ENCODE data around the gene ZBTB14. TPM values are rescaled to one million over a fixed set of nuclear protein-coding genes. Genes with fewer than 3 reads are reported as not detected.

The ZBTB14 gene
- total RNA-seq, 1 experiment from 2014 or later: 8.2 TPM

DNA sequence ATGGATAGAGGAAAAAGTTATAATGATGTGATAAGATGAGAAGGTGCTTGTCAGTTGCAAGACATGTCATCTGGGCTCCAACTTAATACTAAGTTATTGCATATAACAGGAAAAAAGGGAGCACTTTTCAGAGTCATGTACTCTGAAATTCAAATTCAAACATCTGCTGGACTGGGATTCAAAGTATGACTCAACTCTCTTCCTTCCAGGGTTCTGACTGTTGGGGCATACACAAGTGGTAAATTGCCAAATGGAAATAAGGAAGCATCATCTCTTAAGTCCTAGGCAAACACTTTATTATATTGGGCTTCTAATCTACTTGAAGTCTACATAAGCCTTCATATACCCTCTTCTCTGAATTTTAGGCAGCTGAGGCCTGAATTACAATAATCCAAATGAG is 44.9 kb downstream of the ZBTB14 start:
- CTCF ChIA-PET: no interaction called here
- no TSS peak for BruUV-seq (replicated peaks)
- no peak for ATAC-seq

More for the DNA sequence above, 44.9 kb downstream of the ZBTB14 start:
- Histone ChIP-seq H3K9ac (ENCODE audit: low read length) (no peak overlapping the region), H4K20me1 (ENCODE audit: insufficient read depth) (no peaks in the 10 kb centered on the region; the same call in 1 of the 2 replicates), H3K36me3 (ENCODE audit: control insufficient read depth in 1 of 2, insufficient read depth in 2 of 2, low read length in 2 of 2) (no peaks in the 10 kb centered on the region), H3K79me2 (ENCODE audit: insufficient read depth, low read length) (no peaks in the 10 kb centered on the region), H3K9me3 (ENCODE audit: control insufficient read depth in 1 of 2, insufficient read depth in 1 of 2, low read depth in 1 of 2, low read length in 2 of 2) (no peaks in the 10 kb centered on the region; a peak in 1 of 4 replicates), H3K4me1 (ENCODE audit: control insufficient read depth in 1 of 2, insufficient read depth in 2 of 2, low read length in 2 of 2) (no peaks in the 10 kb centered on the region), H3K27ac (ENCODE audit: low read depth, low read length) (no peak overlapping the region), H3K27me3 (ENCODE audit: insufficient read depth, low read length) (no peaks in the 10 kb centered on the region), H2AFZ (ENCODE audit: low read depth, low read length, poor library complexity, severe bottlenecking) (no peak overlapping the region), H3K4me2 (ENCODE audit: low read length) (no peak overlapping the region), H3K9me2 (ENCODE audit: insufficient read depth) (no peaks in the 10 kb centered on the region), H3K4me3 (replicated peaks in 1 of 2; ENCODE audit: low read depth in 1 of 2, low read length in 2 of 2) (no peak overlapping the region)
- no peak for DNase-seq (ENCODE audit: low read depth, low spot score)
- TF ChIP-seq ZNF274 (IDR thresholded peaks at IDR 0.05; ENCODE audit: low read depth, low read length): no peak
- TF ChIP-seq SIN3A (IDR thresholded peaks at IDR 0.05; ENCODE audit: low read depth): no peak
- no peak for TF ChIP-seq POLR2AphosphoS5 (IDR thresholded peaks at IDR 0.05; ENCODE audit: low read depth, low read length)
- no peak for TF ChIP-seq ZFX (IDR thresholded peaks at IDR 0.05)
- no peak for TF ChIP-seq YY1 (IDR thresholded peaks at IDR 0.05; ENCODE audit: extremely low read depth, insufficient replicate concordance, low read depth, low read length)
- TF ChIP-seq, protein P1, sequence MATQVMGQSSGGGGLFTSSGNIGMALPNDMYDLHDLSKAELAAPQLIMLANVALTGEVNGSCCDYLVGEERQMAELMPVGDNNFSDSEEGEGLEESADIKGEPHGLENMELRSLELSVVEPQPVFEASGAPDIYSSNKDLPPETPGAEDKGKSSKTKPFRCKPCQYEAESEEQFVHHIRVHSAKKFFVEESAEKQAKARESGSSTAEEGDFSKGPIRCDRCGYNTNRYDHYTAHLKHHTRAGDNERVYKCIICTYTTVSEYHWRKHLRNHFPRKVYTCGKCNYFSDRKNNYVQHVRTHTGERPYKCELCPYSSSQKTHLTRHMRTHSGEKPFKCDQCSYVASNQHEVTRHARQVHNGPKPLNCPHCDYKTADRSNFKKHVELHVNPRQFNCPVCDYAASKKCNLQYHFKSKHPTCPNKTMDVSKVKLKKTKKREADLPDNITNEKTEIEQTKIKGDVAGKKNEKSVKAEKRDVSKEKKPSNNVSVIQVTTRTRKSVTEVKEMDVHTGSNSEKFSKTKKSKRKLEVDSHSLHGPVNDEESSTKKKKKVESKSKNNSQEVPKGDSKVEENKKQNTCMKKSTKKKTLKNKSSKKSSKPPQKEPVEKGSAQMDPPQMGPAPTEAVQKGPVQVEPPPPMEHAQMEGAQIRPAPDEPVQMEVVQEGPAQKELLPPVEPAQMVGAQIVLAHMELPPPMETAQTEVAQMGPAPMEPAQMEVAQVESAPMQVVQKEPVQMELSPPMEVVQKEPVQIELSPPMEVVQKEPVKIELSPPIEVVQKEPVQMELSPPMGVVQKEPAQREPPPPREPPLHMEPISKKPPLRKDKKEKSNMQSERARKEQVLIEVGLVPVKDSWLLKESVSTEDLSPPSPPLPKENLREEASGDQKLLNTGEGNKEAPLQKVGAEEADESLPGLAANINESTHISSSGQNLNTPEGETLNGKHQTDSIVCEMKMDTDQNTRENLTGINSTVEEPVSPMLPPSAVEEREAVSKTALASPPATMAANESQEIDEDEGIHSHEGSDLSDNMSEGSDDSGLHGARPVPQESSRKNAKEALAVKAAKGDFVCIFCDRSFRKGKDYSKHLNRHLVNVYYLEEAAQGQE (IDR thresholded peaks at IDR 0.05; ENCODE audit: low read depth): no peak
- TF ChIP-seq TCF7L2 (IDR thresholded peaks at IDR 0.05; ENCODE audit: borderline replicate concordance, extremely low read depth, insufficient read depth, insufficient read length): no peak
- TF ChIP-seq, protein P2, sequence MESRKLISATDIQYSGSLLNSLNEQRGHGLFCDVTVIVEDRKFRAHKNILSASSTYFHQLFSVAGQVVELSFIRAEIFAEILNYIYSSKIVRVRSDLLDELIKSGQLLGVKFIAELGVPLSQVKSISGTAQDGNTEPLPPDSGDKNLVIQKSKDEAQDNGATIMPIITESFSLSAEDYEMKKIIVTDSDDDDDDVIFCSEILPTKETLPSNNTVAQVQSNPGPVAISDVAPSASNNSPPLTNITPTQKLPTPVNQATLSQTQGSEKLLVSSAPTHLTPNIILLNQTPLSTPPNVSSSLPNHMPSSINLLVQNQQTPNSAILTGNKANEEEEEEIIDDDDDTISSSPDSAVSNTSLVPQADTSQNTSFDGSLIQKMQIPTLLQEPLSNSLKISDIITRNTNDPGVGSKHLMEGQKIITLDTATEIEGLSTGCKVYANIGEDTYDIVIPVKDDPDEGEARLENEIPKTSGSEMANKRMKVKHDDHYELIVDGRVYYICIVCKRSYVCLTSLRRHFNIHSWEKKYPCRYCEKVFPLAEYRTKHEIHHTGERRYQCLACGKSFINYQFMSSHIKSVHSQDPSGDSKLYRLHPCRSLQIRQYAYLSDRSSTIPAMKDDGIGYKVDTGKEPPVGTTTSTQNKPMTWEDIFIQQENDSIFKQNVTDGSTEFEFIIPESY (IDR thresholded peaks at IDR 0.05; ENCODE audit: extremely low read depth, insufficient replicate concordance, low read length): no peak
- TF ChIP-seq, protein P3, sequence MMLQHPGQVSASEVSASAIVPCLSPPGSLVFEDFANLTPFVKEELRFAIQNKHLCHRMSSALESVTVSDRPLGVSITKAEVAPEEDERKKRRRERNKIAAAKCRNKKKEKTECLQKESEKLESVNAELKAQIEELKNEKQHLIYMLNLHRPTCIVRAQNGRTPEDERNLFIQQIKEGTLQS (IDR thresholded peaks at IDR 0.05): no peak
- TF ChIP-seq JUND (IDR thresholded peaks at IDR 0.05): no peak
- no peak for TF ChIP-seq EZH2phosphoT487 (IDR thresholded peaks at IDR 0.05; ENCODE audit: borderline replicate concordance)
- TF ChIP-seq CBX3 (IDR thresholded peaks at IDR 0.05; ENCODE audit: low read depth): no peak
- TF ChIP-seq ELF1 (IDR thresholded peaks at IDR 0.05; ENCODE audit: borderline replicate concordance, low read depth): no peak
- no peak for TF ChIP-seq SP1 (IDR thresholded peaks at IDR 0.05; ENCODE audit: low read depth)
- RAD21 ChIA-PET (ENCODE audit: low non-redundant PET in 1 of 2, low total read pairs in 2 of 2, uncharacterized antibody in 2 of 2, unreplicated experiment in 2 of 2): no interaction called here
- intact Hi-C loops (cut with micrococcal nuclease): no loop called here
- POLR2A ChIA-PET: no interaction called here
